Adrenal gland (tissue), 5 donors: ENCODE measurements around the gene NISCH.

Experiments used
- CTCF ChIP-seq, 6 experiments: fragments of 450-650 bp in 4 of 6; fragments of 200-600 bp in 2 of 6; sonication (generic) in 1 of 6; IDR thresholded peaks; 1 replicate in 5 of 6; 2 replicates in 1 of 6; pipeline versions ENCODE4 v1.5.1 to v1.8.0; 2016 to 2021; ENCODE audit warnings: antibody characterized with exemption in 6 of 6, mild to moderate bottlenecking in 2 of 6, moderate library complexity in 1 of 6
- POLR2A ChIP-seq, 2 donors: fragments of 450-650 bp; IDR thresholded peaks; one replicate each; pipeline ENCODE4 v1.6.1; 2017; ENCODE audit warnings: antibody characterized with exemption in 2 of 2, mild to moderate bottlenecking in 2 of 2, moderate library complexity in 1 of 2
- donor health status: DM: no; HTN: no; CAD: no.

- TF ChIP-seq CTCF (IDR thresholded peaks at IDR 0.05) = no peak
- peak in 1 of 2 donors; percentile 27 for TF ChIP-seq POLR2A (IDR thresholded peaks at IDR 0.05)
Observed at GRCh38 chr3:52490939-52491526, 35.6 kb downstream of the NISCH start.
